Mesenchymal stem cell (in vitro differentiated cells and primary cell): ENCODE data around the gene MDH2. TPM values are rescaled to one million over a fixed set of nuclear protein-coding genes. Genes with fewer than 3 reads are reported as not detected.
A peak's percentile ranks its signal among the peaks of the same experiment; 100 is the strongest.

Experiments
- DNase-seq: peaks from one replicate; pipeline ENCODE4 v3.0.0-alpha.2; 2013
- H2AFZ ChIP-seq: one replicate; pipeline ENCODE4 v1.6.1; 2013; ENCODE audit warnings: low read depth, mild to moderate bottlenecking, control low read depth, inconsistent platforms, low read length, moderate library complexity
- H2AK5ac ChIP-seq: 2 replicates; pipeline ENCODE4 v1.6.1; 2013; ENCODE audit warnings: low read length, moderate library complexity, mild to moderate bottlenecking, inconsistent platforms; ENCODE audit not compliant: severe bottlenecking
- H2BK120ac ChIP-seq: one replicate; pipeline ENCODE4 v1.6.1; 2013; ENCODE audit warnings: low read depth, mild to moderate bottlenecking, inconsistent platforms, low read length, moderate library complexity
- H2BK12ac ChIP-seq, 2 experiments: one replicate each; pipeline ENCODE4 v1.6.1; 2013; ENCODE audit warnings: inconsistent platforms in 2 of 2, low read length in 2 of 2, mild to moderate bottlenecking in 2 of 2, moderate library complexity in 2 of 2, control low read depth in 1 of 2
- H2BK15ac ChIP-seq: one replicate; pipeline ENCODE4 v1.6.1; 2013; ENCODE audit warnings: mild to moderate bottlenecking, low read depth, inconsistent platforms; ENCODE audit not compliant: poor library complexity, severe bottlenecking
- H2BK5ac ChIP-seq: 2 replicates; pipeline ENCODE4 v1.6.1; 2013; ENCODE audit warnings: low read depth, mild to moderate bottlenecking, low read length, control low read depth, inconsistent platforms; ENCODE audit not compliant: poor library complexity, severe bottlenecking
- H3K14ac ChIP-seq, 2 experiments: one replicate each; pipeline ENCODE4 v1.6.1; 2013; ENCODE audit warnings: inconsistent platforms in 2 of 2, low read length in 2 of 2, control low read depth in 1 of 2, mild to moderate bottlenecking in 1 of 2, moderate library complexity in 1 of 2
- H3K18ac ChIP-seq, 2 experiments: one replicate each; pipeline ENCODE4 v1.6.1; 2013; ENCODE audit warnings: inconsistent platforms in 2 of 2, low read length in 2 of 2, control low read depth in 1 of 2, low read depth in 1 of 2, mild to moderate bottlenecking in 1 of 2
- H3K23ac ChIP-seq, 2 experiments: one replicate each; pipeline ENCODE4 v1.6.1; 2013; ENCODE audit warnings: inconsistent platforms in 2 of 2, low read length in 2 of 2, mild to moderate bottlenecking in 2 of 2, moderate library complexity in 2 of 2, control low read depth in 1 of 2
- H3K27ac ChIP-seq: 2 replicates; pipeline ENCODE4 v1.5.1; 2013; ENCODE audit warnings: mild to moderate bottlenecking, moderate library complexity, low read length, control low read depth, inconsistent platforms; ENCODE audit not compliant: poor library complexity, severe bottlenecking
- H3K27me3 ChIP-seq, 2 experiments: 2 replicates each; pipeline versions ENCODE4 v1.6.1 to v1.7.0; 2013; ENCODE audit warnings: low read length in 2 of 2, mild to moderate bottlenecking in 2 of 2, moderate library complexity in 2 of 2, control low read depth in 1 of 2, inconsistent platforms in 1 of 2; ENCODE audit not compliant: control insufficient read depth in 1 of 2, insufficient read depth in 1 of 2
- H3K36me3 ChIP-seq, 2 experiments: 2 replicates each; pipeline versions ENCODE4 v1.6.1 to v1.7.0; 2013; ENCODE audit warnings: low read length in 2 of 2, control low read depth in 1 of 2, inconsistent platforms in 1 of 2, low read depth in 1 of 2, mild to moderate bottlenecking in 1 of 2; ENCODE audit not compliant: insufficient read depth in 2 of 2, control insufficient read depth in 1 of 2
- H3K4ac ChIP-seq, 2 experiments: one replicate each; pipeline ENCODE4 v1.6.1; 2013; ENCODE audit warnings: inconsistent platforms in 2 of 2, low read length in 2 of 2, mild to moderate bottlenecking in 2 of 2, moderate library complexity in 2 of 2, control low read depth in 1 of 2, low read depth in 1 of 2
- H3K4me1 ChIP-seq: 2 replicates; pipeline ENCODE4 v1.6.1; 2013; ENCODE audit warnings: low read depth, low read length, control low read depth; ENCODE audit not compliant: control insufficient read depth, insufficient read depth
- H3K4me2 ChIP-seq: 2 replicates; pipeline ENCODE4 v1.6.1; 2013; ENCODE audit warnings: low read length, mild to moderate bottlenecking, inconsistent platforms; ENCODE audit not compliant: poor library complexity, severe bottlenecking
- H3K4me3 ChIP-seq, 2 experiments: 2 replicates each; pipeline versions ENCODE4 v1.5.1 to v1.7.0; 2013; ENCODE audit warnings: low read length in 2 of 2, mild to moderate bottlenecking in 2 of 2, control low read depth in 1 of 2, low read depth in 1 of 2; ENCODE audit not compliant: insufficient read depth in 1 of 2
- H3K79me1 ChIP-seq: replicated peaks from 2 replicates; pipeline ENCODE4 v1.6.1; 2013; ENCODE audit warnings: mild to moderate bottlenecking, control low read depth, low read length, inconsistent platforms; ENCODE audit not compliant: poor library complexity, severe bottlenecking
- H3K9ac ChIP-seq: 2 replicates; pipeline ENCODE4 v1.7.0; 2013; ENCODE audit warnings: mild to moderate bottlenecking, low read length, moderate library complexity
- H3K9me3 ChIP-seq: 2 replicates; pipeline ENCODE4 v1.7.0; 2013; ENCODE audit warnings: mild to moderate bottlenecking, low read length; ENCODE audit not compliant: control insufficient read depth
- H4K8ac ChIP-seq: one replicate; pipeline ENCODE4 v1.6.1; 2013; ENCODE audit warnings: inconsistent platforms, mild to moderate bottlenecking, low read length, moderate library complexity
- H4K91ac ChIP-seq: one replicate; pipeline ENCODE4 v1.6.1; 2013; ENCODE audit warnings: mild to moderate bottlenecking, low read length, inconsistent platforms
- WGBS: methylation state at CpG from one replicate; pipeline ENCODE4 v1.1.7; 2013; ENCODE audit warnings: mixed read lengths; 5-methylcytosine and 5-hydroxymethylcytosine counted together
- polyA plus RNA-seq, 2 experiments: library from polyadenylated mRNA; stranded (reverse); fragments of 200-250 nt; gene quantifications; one replicate each; pipeline ENCODE4 v1.2.3, GENCODE V29; 2013

The MDH2 gene, protein sequence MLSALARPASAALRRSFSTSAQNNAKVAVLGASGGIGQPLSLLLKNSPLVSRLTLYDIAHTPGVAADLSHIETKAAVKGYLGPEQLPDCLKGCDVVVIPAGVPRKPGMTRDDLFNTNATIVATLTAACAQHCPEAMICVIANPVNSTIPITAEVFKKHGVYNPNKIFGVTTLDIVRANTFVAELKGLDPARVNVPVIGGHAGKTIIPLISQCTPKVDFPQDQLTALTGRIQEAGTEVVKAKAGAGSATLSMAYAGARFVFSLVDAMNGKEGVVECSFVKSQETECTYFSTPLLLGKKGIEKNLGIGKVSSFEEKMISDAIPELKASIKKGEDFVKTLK
- polyA plus RNA-seq (2013, experiment 1 of 2) = 286 TPM
- 277 TPM for polyA plus RNA-seq (2013, experiment 2 of 2)

DNA sequence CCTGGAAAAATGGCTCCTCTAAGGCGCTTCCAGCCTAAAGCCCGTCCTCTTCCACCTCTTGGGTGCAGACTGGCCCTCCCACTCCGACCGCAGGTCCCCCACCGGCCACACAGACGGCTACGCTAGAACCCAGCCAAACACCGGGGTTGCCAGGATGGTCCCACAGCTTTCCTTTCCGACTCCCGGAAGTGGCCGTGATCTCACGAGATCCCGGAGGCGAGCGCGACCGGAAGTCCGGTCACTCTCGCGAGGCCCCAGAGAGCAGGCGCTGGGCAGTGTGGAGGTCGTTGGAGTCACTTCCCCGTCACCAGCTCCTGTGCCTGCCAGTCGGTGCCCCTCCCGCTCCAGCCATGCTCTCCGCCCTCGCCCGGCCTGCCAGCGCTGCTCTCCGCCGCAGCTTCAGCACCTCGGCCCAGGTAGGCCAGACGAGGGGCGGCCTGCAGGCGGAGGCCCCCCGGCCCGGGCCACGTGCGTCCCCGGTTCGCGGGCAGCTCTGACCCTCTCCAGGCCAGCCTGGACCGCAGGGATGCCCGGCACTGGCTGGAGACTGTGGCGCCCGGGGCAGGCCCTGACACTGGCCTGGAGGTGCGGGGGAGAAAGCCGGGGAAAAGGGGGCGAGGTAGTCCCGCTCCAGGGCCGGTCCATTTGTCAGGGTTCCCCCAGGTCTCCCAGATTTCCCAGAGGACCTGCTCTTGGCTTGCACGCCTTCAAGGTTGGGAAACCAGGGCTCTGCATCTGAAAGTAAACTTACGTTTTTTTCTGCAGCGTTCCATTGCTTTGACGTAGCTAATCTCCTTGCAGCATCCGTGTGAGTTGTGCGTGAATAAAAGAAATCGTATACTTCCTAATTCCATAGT, at the start of gene MDH2, which contains the start of gene STYXL1:
Gene MDH2, plus strand, starts transcription at position 296 of the 857 bp plus-strand sequence. Its CDS starts 55 bp downstream, at position 351.
Gene STYXL1, minus strand, starts transcription at position 190 of the 857 bp plus-strand sequence. CDS start 17,477 bp downstream, outside the sequence.
- peak within 1 kb of the TSS in 1 of 2 experiments; percentile 34 for H3K23ac ChIP-seq
- H2BK5ac ChIP-seq = peak within 1 kb of the TSS; percentile 87
- peak within 1 kb of the TSS; percentile 11 to 48 for H2BK12ac ChIP-seq
- peak within 1 kb of the TSS; percentile 98 for H2BK15ac ChIP-seq
- peak within 1 kb of the TSS; percentile 100 for H3K9ac ChIP-seq
- under 1% methylated on average over 56 of the region's 58 CpGs for WGBS
- H2AK5ac ChIP-seq = peak within 1 kb of the TSS; percentile 53
- peaks cover 17 to 20% of the 10 kb centered on the region in 2 experiments for H3K36me3 ChIP-seq
- peak within 1 kb of the TSS; percentile 96 for H4K91ac ChIP-seq
- H3K4me1 ChIP-seq = peaks cover 14% of the 10 kb centered on the region
- H3K14ac ChIP-seq = peak within 1 kb of the TSS in 1 of 2 experiments; percentile 91
- peak within 1 kb of the TSS; percentile 84 for H3K4me2 ChIP-seq
- no peaks in the 10 kb centered on the region for H3K27me3 ChIP-seq
- H3K4ac ChIP-seq = peak within 1 kb of the TSS; percentile 95 to 97
- no peaks in the 10 kb centered on the region for H3K9me3 ChIP-seq
- peak; percentile 97 for DNase-seq
- H2BK120ac ChIP-seq = peak within 1 kb of the TSS; percentile 80
- peaks cover 12% of the 10 kb centered on the region for H3K79me1 ChIP-seq
- peak within 1 kb of the TSS; percentile 89 to 96 for H3K18ac ChIP-seq
- peak within 1 kb of the TSS; percentile 56 for H2AFZ ChIP-seq
- H4K8ac ChIP-seq = peak within 1 kb of the TSS; percentile 97
- peak within 1 kb of the TSS; percentile 94 for H3K27ac ChIP-seq
- H3K4me3 ChIP-seq = peak within 1 kb of the TSS; percentile 90 to 99

DNA sequence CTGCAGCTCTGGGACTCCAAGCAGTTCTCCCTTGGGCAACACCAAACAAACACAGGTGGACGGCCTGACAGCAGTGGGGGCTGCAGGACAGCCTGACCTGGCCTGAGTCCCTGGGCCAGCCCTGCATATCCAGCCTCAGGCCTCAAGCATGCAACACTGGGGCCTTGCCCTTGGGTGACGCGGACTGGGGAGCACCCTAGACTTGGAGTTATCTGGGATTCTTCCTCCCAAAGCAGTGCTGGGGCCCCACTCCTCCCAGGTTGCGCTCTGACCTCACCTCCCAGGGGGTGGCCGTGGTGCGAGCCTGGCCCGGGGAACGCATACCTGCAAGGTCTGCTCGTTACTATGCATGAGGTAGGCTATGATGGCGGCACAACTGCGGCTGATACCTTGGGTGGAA, 47.3 kb upstream of the MDH2 start:
- Histone ChIP-seq H2AFZ (no peak overlapping the region), H3K4me2 (no peak overlapping the region), H4K8ac (no peak overlapping the region), H2BK15ac (no peak overlapping the region), H3K4ac (no peak overlapping the region), H3K27ac (no peak overlapping the region), H2BK120ac (no peak overlapping the region), H2BK12ac (no peak overlapping the region), H3K4me3 (no peak overlapping the region), H4K91ac (no peak overlapping the region), H3K36me3 (peaks cover 52 to 56% of the 10 kb centered on the region in 2 experiments), H3K9me3 (no peaks in the 10 kb centered on the region), H3K9ac (no peak overlapping the region), H3K79me1 (peaks cover 5% of the 10 kb centered on the region), H3K4me1 (no peaks in the 10 kb centered on the region), H3K14ac (no peak overlapping the region), H2AK5ac (no peak overlapping the region), H2BK5ac (no peak overlapping the region), H3K18ac (no peak overlapping the region), H3K23ac (no peak overlapping the region), H3K27me3 (no peaks in the 10 kb centered on the region)
- no peak for DNase-seq
- WGBS = 92% methylated on average over 11 of the region's 11 CpGs

DNA sequence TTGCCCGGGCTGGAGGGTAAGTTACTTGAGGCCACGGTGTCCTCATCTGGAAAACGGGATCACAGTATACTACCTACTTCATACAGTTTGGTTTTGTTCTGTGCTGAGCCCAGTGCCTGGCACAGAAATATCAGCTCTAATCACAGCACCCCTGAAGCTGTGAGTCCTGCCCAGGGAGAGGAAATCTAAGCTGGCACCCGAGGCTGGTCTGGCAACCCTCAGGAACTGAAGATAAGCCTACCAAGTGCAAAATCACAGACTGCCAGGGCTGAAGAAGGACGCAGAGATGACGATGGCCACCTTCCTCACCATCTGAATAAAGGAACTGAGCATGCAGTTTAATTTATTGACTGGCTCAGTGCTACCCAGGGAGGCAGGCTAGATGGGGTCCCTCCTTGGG, 45.8 kb upstream of the MDH2 start:
- no peak overlapping the region for H3K27ac ChIP-seq
- H3K4me3 ChIP-seq = no peak overlapping the region
- no peak overlapping the region for H2AFZ ChIP-seq
- H4K91ac ChIP-seq = no peak overlapping the region
- H2BK12ac ChIP-seq = no peak overlapping the region
- no peak overlapping the region for H3K9ac ChIP-seq
- no peak for DNase-seq
- H2BK120ac ChIP-seq = no peak overlapping the region
- H3K36me3 ChIP-seq = peaks cover 42 to 53% of the 10 kb centered on the region in 2 experiments
- H2BK5ac ChIP-seq = no peak overlapping the region
- no peaks in the 10 kb centered on the region for H3K4me1 ChIP-seq
- no peak overlapping the region for H3K14ac ChIP-seq
- H3K79me1 ChIP-seq = peaks cover 5% of the 10 kb centered on the region
- no peak overlapping the region for H3K23ac ChIP-seq
- H4K8ac ChIP-seq = no peak overlapping the region
- WGBS = 91% methylated on average over 6 of the region's 6 CpGs
- no peak overlapping the region for H3K4ac ChIP-seq
- no peaks in the 10 kb centered on the region for H3K27me3 ChIP-seq
- no peak overlapping the region for H3K18ac ChIP-seq
- no peak overlapping the region for H2AK5ac ChIP-seq
- H2BK15ac ChIP-seq = no peak overlapping the region
- no peak overlapping the region for H3K4me2 ChIP-seq
- no peaks in the 10 kb centered on the region for H3K9me3 ChIP-seq

DNA sequence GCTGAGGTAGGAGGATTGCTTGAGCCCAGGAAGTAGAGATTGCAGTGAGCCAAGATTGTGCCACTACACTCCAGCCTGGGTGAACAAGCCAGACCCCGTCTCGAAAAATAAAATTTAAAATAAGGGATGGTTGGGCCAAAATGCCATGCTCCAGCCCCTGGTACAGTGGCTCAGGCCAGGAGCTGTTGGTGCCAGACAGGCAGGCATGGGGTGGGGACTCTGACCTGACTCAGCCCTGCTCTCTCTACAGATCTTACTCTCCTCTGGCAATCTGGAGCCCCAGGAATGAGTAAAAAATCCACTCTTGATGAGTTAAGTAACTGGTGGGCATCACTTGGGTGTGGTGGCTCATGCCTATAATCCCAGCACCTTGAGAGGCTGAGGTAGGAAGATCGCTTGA, 45.1 kb upstream of the MDH2 start:
- Histone ChIP-seq H2AFZ (no peak overlapping the region), H3K27me3 (no peaks in the 10 kb centered on the region), H3K18ac (no peak overlapping the region), H3K14ac (no peak overlapping the region), H2BK5ac (no peak overlapping the region), H3K79me1 (peaks cover 5% of the 10 kb centered on the region), H2BK12ac (no peak overlapping the region), H2BK15ac (no peak overlapping the region), H3K9me3 (no peaks in the 10 kb centered on the region), H3K4me2 (no peak overlapping the region), H4K91ac (no peak overlapping the region), H3K4me1 (no peaks in the 10 kb centered on the region), H3K4ac (no peak overlapping the region), H2AK5ac (no peak overlapping the region), H2BK120ac (no peak overlapping the region), H4K8ac (no peak overlapping the region), H3K4me3 (no peak overlapping the region), H3K9ac (no peak overlapping the region), H3K27ac (no peak overlapping the region), H3K23ac (no peak overlapping the region), H3K36me3 (peaks cover 37 to 54% of the 10 kb centered on the region in 2 experiments)
- 91% methylated on average over 3 of the region's 3 CpGs for WGBS
- DNase-seq = no peak
